ENCODE data around the gene CDC42SE1.
A peak's percentile ranks its signal among the peaks of the same experiment; 100 is the strongest.

CDC42SE1 gene

GRCh38 chr1:151061704-151062103 lies 2.3 kb upstream of the CDC42SE1 start:
- Histone ChIP-seq H3K9me3 (ENCODE audit: low read length) (no peaks in the 10 kb centered on the region), H3K4me3 (ENCODE audit: low read depth, low read length, poor library complexity, severe bottlenecking) (peak overlapping the region; percentile 81), H3K9me2 (ENCODE audit: low read depth, low read length) (no peaks in the 10 kb centered on the region), H2AFZ (ENCODE audit: low read length) (no peak overlapping the region), H3K79me2 (ENCODE audit: insufficient read depth, low read length) (peaks cover 19% of the 10 kb centered on the region; the same call in 1 of the 2 replicates), H3K27ac (ENCODE audit: low read depth, low read length, poor library complexity, severe bottlenecking) (peak overlapping the region; percentile 64), H3K36me3 (ENCODE audit: insufficient read depth, low read length) (peaks cover 4% of the 10 kb centered on the region; the same call in 1 of the 2 replicates), H3K9ac (ENCODE audit: low read length) (peak overlapping the region; percentile 86; the same call in 1 of the 2 replicates), H3K4me1 (ENCODE audit: insufficient read depth, low read length, severe bottlenecking) (peaks cover 42% of the 10 kb centered on the region), H3F3A (ENCODE audit: insufficient read depth, low read length) (0 out of 2 replicates have a peak, but pooled peaks cover 3% of the 10 kb centered on the region), H3K4me2 (ENCODE audit: low read length) (peak overlapping the region; percentile 96), H4K20me1 (ENCODE audit: insufficient read depth, low read length) (no peaks in the 10 kb centered on the region), H3K27me3 (ENCODE audit: insufficient read depth, low read length) (no peaks in the 10 kb centered on the region)
- no peak for TF ChIP-seq EZH2 (IDR thresholded peaks at IDR 0.05; ENCODE audit: borderline replicate concordance, low read length)
- no peak for TF ChIP-seq CTCF (IDR thresholded peaks at IDR 0.05; ENCODE audit: low read length)

GRCh38 chr1:151060657-151061421 lies 1.4 kb upstream of the CDC42SE1 start:
- H2AFZ ChIP-seq (ENCODE audit: low read length) = peak overlapping the region; percentile 39; the same call in 1 of the 2 replicates
- H3K9me3 ChIP-seq (ENCODE audit: low read length) = no peaks in the 10 kb centered on the region
- peak overlapping the region; percentile 96 for H3K4me2 ChIP-seq (ENCODE audit: low read length)
- H3K9me2 ChIP-seq (ENCODE audit: low read depth, low read length) = no peaks in the 10 kb centered on the region
- peak overlapping the region; percentile 81 for H3K4me3 ChIP-seq (ENCODE audit: low read depth, low read length, poor library complexity, severe bottlenecking)
- no peak for TF ChIP-seq EZH2 (IDR thresholded peaks at IDR 0.05; ENCODE audit: borderline replicate concordance, low read length)
- no peak for TF ChIP-seq CTCF (IDR thresholded peaks at IDR 0.05; ENCODE audit: low read length)
- H3K36me3 ChIP-seq (ENCODE audit: insufficient read depth, low read length) = peaks cover 11% of the 10 kb centered on the region; the same call in 1 of the 2 replicates
- 0 out of 2 replicates have a peak, but pooled peaks cover 3% of the 10 kb centered on the region for H3F3A ChIP-seq (ENCODE audit: insufficient read depth, low read length)
- no peaks in the 10 kb centered on the region for H3K27me3 ChIP-seq (ENCODE audit: insufficient read depth, low read length)
- peaks cover 46% of the 10 kb centered on the region for H3K4me1 ChIP-seq (ENCODE audit: insufficient read depth, low read length, severe bottlenecking)
- H3K79me2 ChIP-seq (ENCODE audit: insufficient read depth, low read length) = peaks cover 19% of the 10 kb centered on the region; the same call in 1 of the 2 replicates
- peak overlapping the region; percentile 86 for H3K9ac ChIP-seq (ENCODE audit: low read length)
- H3K27ac ChIP-seq (ENCODE audit: low read depth, low read length, poor library complexity, severe bottlenecking) = peak overlapping the region; percentile 64
- H4K20me1 ChIP-seq (ENCODE audit: insufficient read depth, low read length) = no peaks in the 10 kb centered on the region

GRCh38 chr1:151060007-151060656 lies 710 bp upstream of the CDC42SE1 start, which contains the start of gene MLLT11:
Gene MLLT11, plus strand, starts transcription at chr1:151060397. Its CDS starts 6,828 bp downstream, at chr1:151067225.
- Histone ChIP-seq H3F3A (ENCODE audit: insufficient read depth, low read length) (0 out of 2 replicates have a peak, but pooled peaks cover 3% of the 10 kb centered on the region), H3K9me3 (ENCODE audit: low read length) (no peaks in the 10 kb centered on the region), H3K4me1 (ENCODE audit: insufficient read depth, low read length, severe bottlenecking) (peaks cover 46% of the 10 kb centered on the region), H3K4me3 (ENCODE audit: low read depth, low read length, poor library complexity, severe bottlenecking) (peak within 1 kb of the TSS; percentile 81), H2AFZ (ENCODE audit: low read length) (peak within 1 kb of the TSS; percentile 39), H3K27ac (ENCODE audit: low read depth, low read length, poor library complexity, severe bottlenecking) (peak within 1 kb of the TSS; percentile 64), H3K79me2 (ENCODE audit: insufficient read depth, low read length) (peaks cover 19% of the 10 kb centered on the region; the same call in 1 of the 2 replicates), H4K20me1 (ENCODE audit: insufficient read depth, low read length) (no peaks in the 10 kb centered on the region), H3K4me2 (ENCODE audit: low read length) (peak within 1 kb of the TSS; percentile 96), H3K36me3 (ENCODE audit: insufficient read depth, low read length) (peaks cover 18% of the 10 kb centered on the region), H3K9ac (ENCODE audit: low read length) (peak within 1 kb of the TSS; percentile 86), H3K27me3 (ENCODE audit: insufficient read depth, low read length) (no peaks in the 10 kb centered on the region), H3K9me2 (ENCODE audit: low read depth, low read length) (no peaks in the 10 kb centered on the region)
- TF ChIP-seq CTCF (IDR thresholded peaks at IDR 0.05; ENCODE audit: low read length) (peak; percentile 41; the same call in 1 of the 2 replicates), EZH2 (IDR thresholded peaks at IDR 0.05; ENCODE audit: borderline replicate concordance, low read length) (no peak)
